Measurements from ENCODE around the gene OVCA2.

Gene OVCA2

DNA sequence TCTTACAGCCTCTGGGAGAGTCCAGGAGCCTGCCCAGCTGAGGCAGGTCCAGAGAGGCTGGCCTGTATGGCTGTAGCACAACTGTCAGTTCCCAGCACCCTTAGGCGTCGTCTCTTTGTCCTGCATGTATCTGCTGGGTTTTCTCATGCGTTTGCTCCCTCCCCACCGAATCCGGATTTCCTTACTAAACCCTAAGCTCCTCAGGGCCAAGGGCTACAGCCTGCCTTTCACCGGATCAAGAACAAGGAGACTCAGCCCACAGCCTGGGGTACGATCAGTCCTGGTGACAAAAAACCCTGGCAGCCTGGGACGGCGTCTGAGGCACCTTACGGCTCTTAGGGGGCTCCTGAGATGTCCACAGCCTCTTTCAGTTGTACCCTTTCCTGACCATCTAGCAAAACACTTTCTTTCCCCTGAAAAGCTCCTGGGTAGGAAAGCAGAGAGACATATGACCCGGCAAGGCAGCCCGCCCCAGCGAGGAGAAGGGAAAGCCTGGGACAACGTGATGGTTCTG, 25.3 kb downstream of the OVCA2 start:
- no peak for DNase-seq

GRCh38 chr17:2067608-2068024, 25.8 kb downstream of the OVCA2 start:
- DNase-seq, result no peak

GRCh38 chr17:2068031-2068518, 26.3 kb downstream of the OVCA2 start:
- no peak for DNase-seq

DNA sequence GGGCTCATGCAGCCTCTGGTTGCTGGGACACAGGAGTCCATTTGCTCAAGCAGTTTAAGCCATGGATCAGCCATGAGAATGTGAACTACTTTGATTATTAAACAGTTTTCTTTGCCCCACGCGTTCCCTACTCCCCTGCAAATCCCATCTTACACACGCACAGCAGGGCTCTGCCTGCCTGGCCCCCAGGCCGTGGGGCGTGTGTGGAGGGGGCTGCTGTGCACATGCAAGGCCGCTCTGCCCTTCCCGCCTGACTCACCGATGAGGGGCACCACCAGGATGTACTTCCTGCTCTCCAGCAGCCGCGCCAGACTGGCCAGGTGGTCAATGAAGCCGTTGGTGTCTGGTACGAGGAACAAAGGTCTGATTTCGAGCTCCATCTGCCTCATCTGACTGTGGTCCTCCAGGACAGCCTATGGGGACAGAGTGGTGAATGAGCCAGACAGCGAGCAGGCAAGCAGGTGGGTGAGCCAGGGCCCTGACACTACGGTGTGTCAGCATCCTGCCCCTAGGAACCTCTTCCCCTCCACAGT, 26.8 kb downstream of the OVCA2 start:
- DNase-seq, result no peak

DNA sequence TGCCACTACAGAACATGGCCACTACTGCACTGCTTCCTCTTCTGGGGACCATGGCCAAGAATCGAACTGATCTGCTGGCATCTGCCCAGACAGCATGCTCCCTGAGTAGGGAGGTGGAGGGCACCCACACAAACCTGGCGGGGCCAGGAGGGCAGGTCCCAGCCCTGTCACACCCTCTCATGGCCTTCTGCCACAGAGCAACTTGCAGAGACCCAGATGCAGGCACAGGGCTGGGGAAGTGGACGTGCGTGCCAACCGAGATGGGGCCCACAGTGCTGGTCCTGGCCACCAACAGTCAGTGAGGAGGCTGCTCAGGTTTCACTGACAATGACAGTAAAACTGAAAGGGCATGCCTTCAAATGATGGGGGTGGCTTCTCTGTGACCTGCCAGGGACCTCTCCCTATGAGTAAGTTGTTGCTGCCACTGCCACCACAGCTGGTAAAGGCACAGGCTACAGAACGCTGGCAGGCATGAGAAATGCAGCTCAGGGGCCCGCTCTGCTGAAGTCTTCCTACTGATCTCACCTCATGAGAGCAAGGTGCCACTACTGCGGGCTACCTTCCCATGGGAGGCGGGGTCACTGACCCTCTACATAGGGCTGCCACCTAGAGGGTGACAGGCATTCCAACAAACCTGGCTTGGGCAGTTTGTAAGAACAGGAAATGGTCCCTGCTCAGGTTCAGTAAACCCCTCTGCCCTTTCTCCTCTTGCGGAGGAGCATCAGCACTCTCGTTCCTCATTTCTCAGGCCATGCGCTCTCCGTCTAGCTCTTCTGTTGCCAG, 28.6 kb downstream of the OVCA2 start:
- no peak for DNase-seq

DNA sequence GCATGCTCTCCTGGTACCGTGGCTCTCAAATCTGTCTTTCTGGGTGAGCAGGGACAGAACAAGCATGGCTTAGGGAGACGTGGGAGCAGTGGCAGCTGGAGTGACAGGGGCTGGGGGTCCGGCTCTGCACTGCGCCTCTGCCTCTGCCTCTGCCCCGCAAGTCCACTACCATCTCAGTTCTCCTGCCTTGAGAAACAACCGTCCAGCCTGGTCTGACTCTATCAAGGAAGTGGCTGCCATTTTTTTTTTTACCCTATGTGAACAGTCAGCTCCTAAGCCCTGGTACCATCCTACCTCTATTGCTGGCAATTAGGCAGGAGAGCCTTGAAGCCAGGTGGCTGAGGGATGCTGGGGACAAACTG, 29.2 kb downstream of the OVCA2 start:
- no peak for DNase-seq

DNA sequence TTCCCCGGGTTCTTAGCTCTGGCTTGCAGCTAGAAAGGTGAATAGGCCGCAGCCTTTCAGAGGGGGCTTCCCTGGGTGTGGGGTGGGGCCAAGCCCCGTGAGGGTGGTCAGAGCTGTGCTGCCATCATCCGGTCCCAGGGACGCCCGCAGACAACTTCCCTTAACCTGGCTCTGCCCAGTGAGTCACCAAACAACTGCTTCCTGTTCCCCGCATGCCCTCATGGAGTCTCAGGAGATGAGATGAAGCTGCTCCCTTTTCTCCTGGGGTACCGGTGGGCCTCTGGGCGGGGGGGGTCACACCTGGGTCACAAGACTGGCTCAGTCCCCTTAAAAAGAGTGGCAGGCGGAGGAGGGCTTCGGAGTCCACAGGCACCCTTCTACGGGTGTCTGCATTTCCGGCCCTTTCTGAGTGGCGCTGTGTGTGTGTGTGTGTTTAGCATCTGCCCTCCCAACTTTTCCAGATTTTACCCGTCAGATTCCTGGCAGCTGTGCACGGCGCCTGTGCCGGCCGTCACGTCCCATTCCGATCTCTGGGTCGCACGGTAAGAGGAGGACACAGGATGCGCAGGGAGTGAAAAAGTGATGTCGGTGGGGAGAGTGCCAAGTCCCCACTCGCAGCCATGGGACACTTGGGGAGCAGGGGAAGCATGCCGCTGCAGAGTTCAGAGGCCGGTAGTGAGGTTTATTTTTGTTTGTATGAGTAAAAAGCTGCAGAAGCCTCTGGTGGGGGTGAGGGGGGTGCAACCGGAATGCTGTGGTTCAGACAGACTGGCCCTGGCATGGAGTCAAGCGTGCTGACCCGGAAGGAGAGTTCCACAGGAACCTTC, 29.8 kb downstream of the OVCA2 start:
- DNase-seq, result no peak

GRCh38 chr17:2074919-2075318, 33.1 kb downstream of the OVCA2 start:
- no peak for DNase-seq

DNA sequence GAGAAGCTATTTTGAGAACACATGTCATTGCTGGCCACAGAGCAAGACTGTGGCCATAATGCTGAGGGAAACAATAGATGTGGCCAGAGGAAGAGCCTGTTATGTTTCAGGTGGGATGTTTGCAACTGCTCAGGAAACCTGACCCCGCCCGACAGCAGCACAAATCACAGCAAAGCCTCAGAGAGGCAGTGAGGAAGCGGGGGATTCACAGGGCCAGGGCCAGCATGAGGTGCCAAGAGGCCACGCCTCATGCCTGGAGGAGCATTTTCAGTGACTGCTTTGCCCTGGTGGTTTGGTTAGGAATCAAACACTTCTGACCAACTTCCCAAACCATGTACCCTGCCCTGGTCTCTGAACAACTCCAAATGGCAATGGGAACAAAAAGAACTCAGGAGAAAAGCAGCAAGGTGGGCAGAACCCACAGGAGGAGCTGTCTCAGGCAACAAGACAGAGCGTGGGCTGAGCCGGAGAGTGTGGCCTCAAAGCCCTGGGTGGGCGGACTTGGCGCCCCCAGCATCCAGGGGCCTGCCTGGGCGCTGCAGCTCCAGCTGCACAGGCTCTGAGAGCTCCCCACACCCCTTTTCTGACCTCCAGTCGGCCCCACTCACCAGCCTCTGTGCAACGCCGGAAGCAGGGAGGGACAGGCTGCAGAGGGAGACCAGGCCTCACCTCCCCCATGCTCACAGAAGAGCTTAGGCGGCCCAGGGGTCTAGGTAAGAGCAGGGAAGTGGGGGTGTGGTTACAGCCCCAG, 33.7 kb downstream of the OVCA2 start:
- no peak for DNase-seq

GRCh38 chr17:2076087-2076984, 34.5 kb downstream of the OVCA2 start:
- no peak for DNase-seq

DNA sequence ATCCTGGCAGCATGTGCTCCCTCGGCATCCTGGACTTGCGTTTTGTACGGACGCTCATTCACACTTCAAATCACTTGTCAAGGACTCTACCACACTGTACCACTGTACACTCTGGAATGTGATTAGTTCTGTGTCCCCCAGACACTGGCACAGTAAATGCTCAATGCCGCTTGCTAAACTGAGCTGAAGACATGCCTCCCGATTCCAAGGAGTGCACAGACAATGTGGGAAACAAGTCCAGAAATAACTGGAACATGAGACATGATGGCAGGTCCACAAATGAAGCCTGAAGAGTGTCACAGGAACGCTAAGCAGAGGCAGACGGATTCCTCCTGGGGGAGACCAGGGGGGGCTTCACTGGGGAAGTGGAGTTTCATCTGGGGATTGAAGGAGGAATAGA, 35.2 kb downstream of the OVCA2 start:
- no peak for DNase-seq

GRCh38 chr17:2081564-2081963, 39.7 kb downstream of the OVCA2 start:
- no peak for DNase-seq

DNA sequence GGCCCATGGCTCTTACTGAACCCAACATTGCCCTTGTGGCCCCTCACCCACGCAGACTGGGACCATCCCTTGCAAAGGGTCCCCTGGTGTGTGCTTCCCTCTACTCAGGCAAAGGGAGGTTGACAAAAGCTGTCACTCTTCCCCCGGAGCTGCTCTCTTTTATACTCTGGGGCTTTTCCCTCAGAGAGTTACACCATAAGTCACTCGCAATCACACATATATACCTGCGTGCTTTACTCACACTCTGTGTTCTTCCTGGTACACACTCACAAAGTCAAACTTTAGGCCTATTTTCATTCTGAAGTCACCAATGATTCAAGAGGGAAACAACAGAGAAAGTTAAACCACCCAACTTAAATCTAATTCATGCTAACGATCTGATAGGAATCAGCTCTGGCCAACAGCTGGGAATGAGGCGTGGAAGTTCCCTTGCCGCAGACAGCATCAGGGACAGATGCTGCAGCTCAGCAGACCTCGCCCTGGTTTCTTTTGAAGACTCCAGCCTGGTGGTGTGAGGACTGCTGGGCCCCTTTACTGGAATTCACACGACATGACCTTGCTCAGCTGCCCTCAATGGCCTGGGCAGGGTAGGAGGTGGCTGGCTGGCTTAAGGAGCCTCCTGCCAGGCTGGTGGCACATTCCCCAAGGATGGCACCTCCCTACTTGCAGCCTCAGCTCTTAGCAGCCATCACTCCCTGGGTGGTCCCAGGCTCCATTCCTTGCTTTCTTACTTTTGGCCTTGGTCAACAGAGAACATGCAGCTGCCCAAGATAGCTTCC, 40.4 kb downstream of the OVCA2 start:
- no peak for DNase-seq

DNA sequence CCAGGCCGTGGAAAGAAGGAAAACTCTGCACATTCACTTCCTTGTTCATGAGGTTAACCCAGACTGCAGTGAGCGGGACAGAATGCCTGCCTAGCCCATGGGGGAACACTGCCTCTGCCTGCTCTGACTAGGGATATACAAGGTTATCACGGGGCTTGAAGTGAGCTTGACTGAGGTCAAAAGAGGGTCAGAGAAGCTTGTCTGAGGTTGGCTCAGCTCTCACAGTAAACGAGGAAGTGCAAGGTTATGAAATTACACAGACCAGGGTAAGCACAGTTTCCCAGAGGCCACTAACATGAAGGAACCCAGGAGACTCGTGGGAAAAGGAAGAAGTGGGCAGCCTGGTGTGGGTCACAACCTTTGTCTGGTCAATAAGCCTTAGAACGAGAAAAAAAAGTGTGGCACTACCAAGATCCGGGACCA, 41.8 kb downstream of the OVCA2 start:
- DNase-seq, result no peak

GRCh38 chr17:2084036-2084765, 42.4 kb downstream of the OVCA2 start:
- DNase-seq, result no peak

DNA sequence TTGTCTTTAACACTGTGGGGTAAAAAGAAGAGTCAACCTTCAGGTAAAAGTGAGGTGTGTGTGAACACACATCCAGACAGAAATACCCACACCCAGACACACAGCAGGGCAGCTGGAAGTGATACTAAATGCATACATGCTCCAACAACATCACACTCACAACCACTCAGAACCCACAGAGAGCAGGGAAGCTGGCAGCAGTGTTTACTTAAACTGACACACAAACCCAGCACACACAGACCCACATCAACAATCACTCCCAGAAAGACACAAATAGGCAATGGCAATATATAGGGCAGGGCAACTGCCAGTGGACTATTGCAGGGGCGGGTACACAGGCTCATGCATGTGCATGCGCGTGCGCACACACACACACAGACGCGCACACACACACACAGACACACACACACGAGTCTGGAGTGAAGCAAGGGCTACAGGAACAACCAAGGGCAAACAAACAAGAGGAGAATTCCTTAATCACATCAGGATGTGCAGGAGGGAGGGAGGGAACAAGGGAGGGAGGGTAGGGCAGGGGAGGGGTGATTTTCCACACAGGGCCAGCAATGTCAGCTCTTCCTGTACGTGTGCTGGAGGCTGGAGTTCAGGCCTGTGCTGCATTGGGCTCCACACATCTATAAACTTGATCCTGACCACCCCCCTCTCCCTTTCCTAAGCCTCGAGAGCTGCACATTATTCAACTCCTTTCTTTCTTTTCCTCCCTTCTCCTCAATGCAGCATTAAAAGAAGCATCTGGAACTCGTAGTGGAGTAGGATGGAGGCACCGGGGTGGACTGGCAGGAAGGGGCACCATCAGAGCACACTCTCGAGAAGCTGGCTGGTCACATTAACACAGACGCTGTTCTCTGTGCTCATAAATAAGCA, 43.2 kb downstream of the OVCA2 start:
- no peak for DNase-seq

GRCh38 chr17:2085648-2085949, 43.8 kb downstream of the OVCA2 start:
- DNase-seq, result no peak

- DNase-seq, result no peak
Measured at GRCh38 chr17:2086306-2086705, 44.5 kb downstream of the OVCA2 start.

DNA sequence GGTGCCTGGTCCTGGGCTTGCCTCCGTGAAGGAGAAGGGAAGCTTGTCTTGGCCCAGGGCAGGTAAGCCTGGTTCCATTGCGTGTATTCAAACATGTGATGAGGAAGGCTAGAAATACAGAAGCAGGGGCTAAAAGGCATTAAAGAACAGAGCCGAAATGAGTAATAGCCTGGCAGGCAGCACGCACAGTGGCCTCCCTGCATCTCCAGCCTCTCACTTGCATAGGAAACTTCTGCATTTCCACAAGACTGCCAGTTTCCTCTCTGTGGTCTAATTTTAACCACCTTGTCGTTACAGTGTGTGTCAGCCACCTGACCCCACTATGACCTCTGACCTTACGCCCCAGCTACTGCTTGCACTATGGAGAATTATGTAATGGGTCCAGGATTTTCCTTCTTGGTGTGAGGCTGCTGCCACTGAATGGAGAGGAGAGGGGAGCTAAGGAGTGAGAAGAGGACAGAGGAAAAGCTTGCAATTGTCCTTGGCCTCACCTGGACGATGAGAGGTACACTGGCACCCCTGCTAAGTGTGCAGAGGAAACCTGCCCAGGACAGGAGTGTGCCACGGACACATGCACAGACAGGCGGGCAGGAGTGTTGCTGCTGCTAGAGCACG, 45.9 kb downstream of the OVCA2 start:
- DNase-seq, result no peak

Measured in NCI-H1930 (cell line).